Kidney glomerular epithelial cell (primary cell): ENCODE results near the gene IGFN1.
"Not testable (repeated sequence)": the region's sequence is repeated elsewhere in the genome, so short reads cannot be mapped to it uniquely, and the experiment has no call there.

Experiments
- DNase-seq: peaks from one replicate; lab custom pipeline; 2025; lab: John Stamatoyannopoulos, UW

The IGFN1 gene

DNA sequence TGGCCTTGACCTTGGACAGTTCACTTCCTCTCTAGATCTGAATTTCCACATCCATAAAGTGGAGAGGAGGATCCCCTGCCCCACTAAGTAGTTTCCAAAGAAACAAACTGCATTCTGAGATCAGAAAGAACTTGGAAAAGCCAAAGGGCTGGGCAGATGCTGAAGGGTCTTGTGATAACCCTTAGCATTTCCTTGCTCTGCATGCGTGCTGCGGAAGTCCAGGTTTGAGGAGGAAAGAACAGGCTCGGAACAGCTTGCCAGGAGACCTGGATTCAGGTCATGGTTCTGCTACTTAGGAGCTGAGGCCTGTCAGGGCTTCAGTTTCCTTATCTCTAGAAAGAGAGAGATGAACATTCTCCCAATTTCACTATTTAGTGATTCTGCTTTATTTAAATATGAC is 27.2 kb downstream of the IGFN1 start:
- no peak for DNase-seq

GRCh38 chr1:201218409-201218808 is 27.8 kb downstream of the IGFN1 start:
- DNase-seq = no peak

- no peak for DNase-seq
These were observed 29.1 kb downstream of the IGFN1 start for GRCh38 chr1:201219481-201220387.

GRCh38 chr1:201220388-201220715 is 29.7 kb downstream of the IGFN1 start:
- DNase-seq = no peak

- DNase-seq = no peak
These were observed 30.7 kb downstream of the IGFN1 start for GRCh38 chr1:201221201-201221846.

- no peak for DNase-seq
These were observed 31.5 kb downstream of the IGFN1 start for GRCh38 chr1:201222125-201222524.

GRCh38 chr1:201223852-201224665 is 33.4 kb downstream of the IGFN1 start:
- no peak for DNase-seq

DNA sequence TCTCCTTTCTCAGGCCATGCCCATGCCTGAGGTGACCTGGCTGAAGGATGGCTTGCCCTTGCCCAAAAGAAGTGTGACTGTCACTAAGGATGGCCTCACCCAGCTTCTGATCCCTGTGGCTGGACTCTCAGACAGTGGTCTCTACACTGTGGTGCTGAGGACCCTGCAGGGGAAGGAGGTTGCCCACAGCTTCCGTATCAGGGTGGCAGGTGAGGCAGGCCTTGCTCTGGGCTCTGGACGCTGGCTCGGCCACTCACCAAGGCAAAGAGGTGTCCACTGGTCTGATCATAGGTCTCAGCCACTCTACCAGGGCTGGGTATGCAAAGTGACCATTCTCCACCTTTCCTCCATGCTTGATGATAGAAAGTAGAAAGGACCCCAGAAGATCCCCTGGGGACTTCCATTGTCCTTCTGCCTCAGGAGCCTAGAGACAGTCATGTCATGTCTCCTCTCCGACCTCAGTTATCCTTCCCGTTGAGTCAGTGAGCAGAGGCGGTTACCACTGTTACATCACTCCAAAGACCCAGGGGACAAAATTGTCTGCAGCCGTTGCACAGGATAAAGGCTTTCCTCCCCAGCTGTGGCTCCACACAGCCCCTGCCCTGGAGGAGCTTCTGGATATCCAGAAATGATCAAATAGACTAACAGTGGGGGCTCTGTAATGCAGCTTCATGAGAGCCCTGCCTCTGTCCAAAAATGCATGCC is 34.2 kb downstream of the IGFN1 start:
- no peak for DNase-seq

DNA sequence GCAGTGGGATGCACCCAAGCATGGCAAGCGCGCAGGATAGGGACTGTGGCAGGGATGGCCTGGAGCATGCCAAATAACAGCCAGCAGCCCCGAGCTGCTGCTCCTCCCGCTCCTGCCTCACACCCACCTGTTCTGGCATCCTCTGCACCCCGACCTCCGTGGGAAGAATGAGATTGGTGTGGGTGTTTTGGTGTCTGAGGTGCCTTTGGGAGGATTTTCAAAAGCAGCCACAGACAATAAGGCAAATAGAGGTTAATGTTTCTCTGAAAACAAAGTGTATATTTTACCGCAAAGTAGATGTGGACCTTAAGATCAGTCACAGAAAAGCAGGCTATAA is 35.5 kb downstream of the IGFN1 start:
- DNase-seq = no peak

DNA sequence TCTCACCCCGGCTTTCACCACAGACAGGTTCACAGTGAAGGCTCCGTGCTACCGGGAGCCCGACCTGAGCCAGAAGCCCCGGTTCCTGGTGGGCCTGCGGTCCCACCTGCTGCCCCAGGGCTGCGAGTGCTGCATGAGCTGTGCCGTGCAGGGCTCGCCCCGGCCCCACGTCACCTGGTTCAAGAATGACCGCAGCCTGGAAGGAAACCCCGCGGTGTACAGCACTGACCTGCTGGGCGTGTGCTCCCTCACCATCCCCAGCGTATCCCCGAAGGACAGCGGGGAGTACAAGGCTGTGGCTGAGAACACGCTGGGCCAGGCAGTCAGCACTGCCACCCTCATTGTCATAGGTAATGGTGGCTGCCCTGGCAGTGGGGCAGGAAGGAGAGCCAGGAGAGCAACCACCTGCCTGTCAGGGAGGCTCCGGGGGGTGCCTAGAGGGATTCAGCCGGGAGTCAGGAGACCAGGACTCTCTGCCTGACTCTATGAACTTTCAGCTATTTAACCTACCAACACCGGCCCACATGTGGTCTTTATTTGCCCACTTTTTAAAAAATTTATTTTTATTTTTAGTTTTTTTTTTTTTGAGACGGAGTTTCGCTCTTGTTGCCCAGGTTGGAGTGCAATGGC is 36.4 kb downstream of the IGFN1 start:
- no peak for DNase-seq

DNA sequence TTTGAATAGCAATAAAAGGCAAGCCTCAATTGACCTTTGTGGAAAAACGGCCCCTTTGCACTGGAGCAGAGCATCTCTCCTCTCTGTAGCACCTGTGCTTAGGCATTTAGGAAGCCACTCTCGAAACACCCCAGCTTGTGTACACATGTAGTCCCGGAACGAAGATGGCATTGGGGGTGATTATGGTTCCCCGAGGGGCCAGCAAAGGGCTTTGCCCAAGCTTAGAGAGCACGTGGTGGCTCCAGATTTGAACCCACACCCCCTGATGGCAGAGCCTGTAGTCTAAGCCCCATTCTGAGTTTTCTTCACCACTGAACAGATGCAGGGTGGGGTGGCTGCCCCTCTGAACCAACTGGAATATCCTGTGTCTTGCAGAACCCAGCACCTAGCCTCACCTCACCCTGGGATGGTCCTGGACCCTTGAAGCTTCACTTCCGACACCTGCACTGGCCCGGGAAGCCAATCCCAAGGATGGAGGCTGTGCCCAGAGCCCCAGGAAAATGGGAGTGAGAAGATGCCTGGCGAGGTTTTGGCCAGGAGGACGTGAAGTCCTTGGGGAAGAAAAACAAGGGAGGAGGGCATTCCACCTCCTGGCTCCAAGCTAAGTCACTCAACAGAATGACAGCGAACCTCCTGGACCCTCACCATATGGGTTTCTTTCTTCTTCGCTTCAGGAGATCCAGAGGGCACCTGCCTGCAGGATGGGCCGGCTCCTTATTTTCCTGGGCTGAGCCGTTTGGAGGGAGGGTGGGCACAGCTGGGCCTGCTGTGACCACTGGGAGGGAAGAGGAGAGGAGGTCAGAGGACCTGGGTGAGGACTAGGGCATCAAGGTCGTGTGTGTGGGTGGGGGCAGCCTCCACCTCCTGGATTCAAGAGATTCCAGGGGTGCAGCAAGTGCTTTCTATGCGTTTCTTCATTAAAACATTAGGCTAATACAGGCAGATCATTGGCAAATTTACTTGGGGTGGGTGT is 37.7 kb downstream of the IGFN1 start:
- DNase-seq = no peak

DNA sequence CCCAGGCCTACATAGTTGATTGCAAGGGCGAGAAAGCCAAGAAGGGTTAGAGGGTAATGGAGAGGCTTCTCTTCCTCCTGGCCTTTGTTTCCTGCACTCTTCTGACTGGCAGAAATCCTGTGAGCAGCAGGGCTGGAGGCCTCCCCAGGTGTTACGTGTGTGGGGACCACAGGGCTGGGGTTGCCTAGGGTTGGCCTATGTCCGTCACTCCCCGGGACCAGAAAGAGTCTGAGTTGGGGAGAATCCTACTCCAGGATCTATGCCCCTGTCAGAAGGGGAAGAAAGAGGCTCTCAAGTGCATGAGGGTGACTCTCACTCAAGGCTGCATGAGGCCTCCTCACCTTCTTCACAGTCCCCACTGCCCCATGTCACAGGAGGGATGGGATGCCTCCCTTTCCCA is 38.5 kb downstream of the IGFN1 start:
- DNase-seq = no peak

DNA sequence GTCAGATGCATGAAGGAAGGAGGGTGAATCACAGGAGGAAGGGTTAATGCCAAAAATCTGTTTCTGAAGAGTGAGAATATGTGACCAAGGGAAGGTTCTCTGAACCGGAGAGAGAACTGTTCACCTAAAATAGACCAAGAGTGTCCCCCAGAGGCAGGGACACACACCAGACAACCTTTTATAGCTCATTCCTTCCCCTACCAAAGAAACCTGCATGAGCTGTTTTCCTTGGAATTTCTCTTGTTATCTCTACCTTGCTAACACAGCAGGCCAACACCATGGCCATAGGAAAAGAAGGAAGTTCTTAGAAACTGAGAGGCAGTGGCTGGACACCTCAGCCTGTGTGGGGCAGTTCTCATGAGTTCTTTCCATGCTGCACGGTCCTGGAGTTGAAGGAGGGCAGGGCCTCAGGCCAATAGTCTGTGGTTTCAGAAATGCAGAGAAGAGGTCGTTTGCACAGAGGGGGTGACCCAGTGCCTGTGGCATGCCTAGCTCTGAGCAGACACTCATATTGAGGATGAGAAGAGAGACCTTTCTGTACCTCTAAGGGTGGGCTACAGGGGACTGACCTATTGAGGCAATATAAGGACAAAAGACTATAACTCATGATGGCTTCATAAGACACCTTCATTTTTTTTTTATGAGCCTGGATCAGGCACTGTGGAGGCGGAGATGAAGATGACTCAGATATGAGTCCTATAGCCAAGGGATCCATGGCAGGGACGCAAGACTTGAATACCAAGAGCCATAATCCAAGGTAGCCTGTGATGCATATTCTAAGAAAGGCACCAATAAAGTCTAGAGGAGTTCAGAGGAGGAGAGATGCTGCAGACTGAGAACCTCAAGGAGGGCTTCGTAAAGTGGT is 39.4 kb downstream of the IGFN1 start:
- peak; percentile 23 for DNase-seq

DNA sequence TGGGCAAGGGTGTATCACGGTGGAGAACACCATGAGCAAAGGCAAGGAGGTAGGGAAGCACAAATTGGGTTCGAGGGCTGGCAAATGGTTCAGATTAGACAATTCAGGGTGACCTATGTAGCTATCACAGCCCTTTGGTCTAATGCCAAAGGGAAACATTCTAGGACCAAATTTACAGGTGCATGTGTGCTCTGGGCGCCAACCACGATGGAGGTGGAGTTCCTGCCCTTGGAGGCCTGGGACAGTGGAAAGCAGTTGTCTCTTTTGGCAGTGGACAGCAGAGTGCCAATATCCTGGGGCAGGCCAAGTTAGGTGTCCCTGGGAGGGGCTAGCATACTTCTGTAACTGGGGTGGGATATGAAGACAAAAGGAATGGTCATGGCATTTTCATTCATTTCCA is 40.1 kb downstream of the IGFN1 start:
- no peak for DNase-seq

DNA sequence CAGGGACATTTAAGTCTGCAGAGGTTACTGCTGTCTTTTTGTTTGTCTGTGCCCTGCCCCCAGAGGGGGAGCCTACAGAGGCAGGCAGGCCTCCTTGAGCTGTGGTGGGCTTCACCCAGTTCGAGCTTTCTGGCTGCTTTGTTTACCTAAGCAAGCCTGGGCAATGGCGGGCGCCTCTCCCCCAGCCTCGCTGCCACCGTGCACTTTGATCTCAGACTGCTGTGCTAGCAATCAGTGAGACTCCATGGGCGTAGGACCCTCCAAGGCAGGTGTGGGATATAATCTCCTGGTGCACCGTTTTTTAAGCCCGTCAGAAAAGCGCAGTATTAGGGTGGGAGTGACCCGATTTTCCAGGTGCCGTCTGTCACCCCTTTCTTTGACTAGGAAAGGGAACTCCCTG is 49.0 kb downstream of the IGFN1 start:
- not testable (repeated sequence) for DNase-seq

DNA sequence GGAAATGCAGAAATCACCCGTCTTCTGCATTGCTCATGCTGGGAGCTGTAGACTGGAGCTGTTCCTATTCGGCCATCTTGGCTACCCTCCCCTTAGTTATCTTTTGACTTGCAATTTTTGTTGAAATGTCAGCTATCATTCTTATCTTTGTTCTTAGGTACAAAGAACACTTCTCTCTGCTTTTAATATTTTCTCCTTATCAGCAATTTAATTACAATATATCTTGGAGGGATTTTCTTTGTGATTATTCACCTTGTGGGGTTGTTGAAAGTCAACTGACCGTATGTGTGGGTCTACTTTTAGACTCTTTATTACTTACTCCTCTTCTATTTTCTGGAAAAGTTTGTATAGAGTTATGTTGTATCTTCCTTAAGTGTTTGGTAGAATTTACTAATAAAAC is 49.5 kb downstream of the IGFN1 start:
- DNase-seq = no peak

- DNase-seq = no peak
These were observed 51.1 kb downstream of the IGFN1 start for GRCh38 chr1:201241736-201242135.

DNA sequence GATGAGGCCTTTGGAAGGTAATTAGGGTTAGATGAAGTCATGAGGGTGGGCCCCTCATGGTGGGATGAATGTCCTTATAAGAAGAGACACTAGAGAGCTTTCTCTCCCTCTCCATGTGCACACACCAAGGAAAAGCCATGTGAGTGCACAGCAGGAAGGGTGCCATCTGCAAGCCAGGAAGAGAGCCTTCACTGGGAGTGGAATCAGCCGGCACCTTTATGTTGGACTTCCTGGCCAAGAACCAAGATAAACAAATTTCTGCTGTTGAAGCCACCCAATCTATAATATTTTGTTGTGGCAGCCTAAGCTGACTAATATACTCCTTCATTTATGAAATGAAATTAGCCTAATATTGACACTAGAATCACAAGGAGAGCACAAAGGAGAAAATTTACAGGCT is 54.5 kb downstream of the IGFN1 start:
- no peak for DNase-seq

DNA sequence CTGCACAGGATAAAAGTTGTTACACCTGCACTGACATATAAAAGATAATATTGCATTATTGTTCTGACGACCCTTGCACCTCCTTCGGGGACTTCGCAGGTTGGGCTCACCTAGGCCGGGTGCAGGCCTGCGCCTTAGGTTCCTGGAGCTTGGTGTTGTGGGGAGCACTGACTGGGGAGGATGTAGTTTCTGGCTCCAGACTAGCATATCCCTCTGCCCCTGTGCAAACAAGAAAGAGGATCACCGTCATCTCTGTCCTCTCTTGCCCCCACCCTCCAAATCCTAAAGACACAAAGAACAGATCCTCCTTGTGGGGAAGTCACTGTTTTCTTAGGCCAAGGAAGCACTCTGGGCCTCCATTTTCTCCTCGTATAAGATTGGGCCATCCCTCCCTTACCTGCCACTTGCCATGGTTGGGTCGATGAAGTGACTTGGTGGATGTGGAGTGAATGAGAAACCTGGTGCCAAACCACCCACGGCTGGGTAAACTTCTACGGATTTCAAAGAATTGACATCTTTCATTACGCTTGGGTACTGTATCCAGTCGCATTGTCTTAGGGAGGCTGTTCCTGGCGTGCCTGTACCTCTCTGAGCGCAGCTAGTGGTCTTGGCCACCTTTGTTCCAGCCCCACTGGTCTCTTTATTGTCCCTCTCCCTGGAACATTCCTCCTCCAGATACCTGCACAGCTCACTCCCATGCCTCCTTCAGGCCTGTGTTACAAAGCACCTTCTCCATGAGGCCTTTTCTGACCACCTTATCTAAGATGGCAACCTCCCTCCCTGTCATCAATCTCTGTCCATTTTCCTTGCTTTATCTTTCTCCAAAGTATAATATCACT is 58.3 kb downstream of the IGFN1 start:
- no peak for DNase-seq
